Measurements from ENCODE around the gene ST6GALNAC1. TPM values are rescaled to one million over a fixed set of nuclear protein-coding genes. Genes with fewer than 3 reads are reported as not detected.

The ST6GALNAC1 gene
- total RNA-seq, 1 donor from 2014 or later = 4.4 TPM

GRCh38 chr17:76688165-76688622 lies 44.6 kb upstream of the ST6GALNAC1 start:
- no peak for DNase-seq (ENCODE audit: extremely low spot score in 2 of 2)
- Histone ChIP-seq H3K36me3 (no peaks in the 10 kb centered on the region), H3K4me3 (peak overlapping the region in 1 of 2 donors; percentile 18), H3K27ac (peak overlapping the region; percentile 86), H3K4me1 (peaks cover 64% of the 10 kb centered on the region), H3K27me3 (no peaks in the 10 kb centered on the region), H3K9me3 (no peaks in the 10 kb centered on the region)
- no peak for TF ChIP-seq POLR2AphosphoS5 (IDR thresholded peaks at IDR 0.05; ENCODE audit: insufficient read depth in 1 of 2, low read depth in 1 of 2)
- no peak for TF ChIP-seq POLR2A (IDR thresholded peaks at IDR 0.05)
- TF ChIP-seq CTCF (IDR thresholded peaks at IDR 0.05) = no peak
- intact Hi-C loops (cut with DNase I) = no loop called here

GRCh38 chr17:76687298-76688164 lies 44.0 kb upstream of the ST6GALNAC1 start:
- Histone ChIP-seq H3K4me3 (peak overlapping the region in 1 of 2 donors; percentile 18), H3K36me3 (no peaks in the 10 kb centered on the region), H3K9me3 (no peaks in the 10 kb centered on the region), H3K4me1 (peaks cover 65% of the 10 kb centered on the region), H3K27me3 (no peaks in the 10 kb centered on the region), H3K27ac (peak overlapping the region; percentile 86)
- TF ChIP-seq POLR2A (IDR thresholded peaks at IDR 0.05) (no peak), CTCF (IDR thresholded peaks at IDR 0.05) (no peak), POLR2AphosphoS5 (IDR thresholded peaks at IDR 0.05; ENCODE audit: insufficient read depth in 1 of 2, low read depth in 1 of 2) (peak; percentile 69 to 75)
- intact Hi-C loops (cut with DNase I) = no loop called here
- no peak for DNase-seq (ENCODE audit: extremely low spot score in 2 of 2)

GRCh38 chr17:76686538-76687297 lies 43.2 kb upstream of the ST6GALNAC1 start:
- TF ChIP-seq CTCF (IDR thresholded peaks at IDR 0.05) (no peak), POLR2A (IDR thresholded peaks at IDR 0.05) (no peak), POLR2AphosphoS5 (IDR thresholded peaks at IDR 0.05; ENCODE audit: insufficient read depth in 1 of 2, low read depth in 1 of 2) (no peak)
- Histone ChIP-seq H3K27me3 (no peaks in the 10 kb centered on the region), H3K36me3 (no peaks in the 10 kb centered on the region), H3K4me1 (peaks cover 73% of the 10 kb centered on the region), H3K4me3 (no peak overlapping the region), H3K27ac (peak overlapping the region; percentile 86), H3K9me3 (no peaks in the 10 kb centered on the region)
- no peak for DNase-seq (ENCODE audit: extremely low spot score in 2 of 2)
- intact Hi-C loops (cut with DNase I) = no loop called here

GRCh38 chr17:76685846-76686245 lies 42.3 kb upstream of the ST6GALNAC1 start:
- intact Hi-C loops (cut with DNase I) = no loop called here
- no peak for DNase-seq (ENCODE audit: extremely low spot score in 2 of 2)
- Histone ChIP-seq H3K4me1 (peaks cover 77% of the 10 kb centered on the region), H3K9me3 (no peaks in the 10 kb centered on the region), H3K27ac (peak overlapping the region; percentile 86), H3K36me3 (peaks cover 0 to 2% of the 10 kb centered on the region in 2 donors), H3K4me3 (no peak overlapping the region), H3K27me3 (no peaks in the 10 kb centered on the region)
- no peak for TF ChIP-seq POLR2A (IDR thresholded peaks at IDR 0.05)
- TF ChIP-seq CTCF (IDR thresholded peaks at IDR 0.05) = no peak
- no peak for TF ChIP-seq POLR2AphosphoS5 (IDR thresholded peaks at IDR 0.05; ENCODE audit: insufficient read depth in 1 of 2, low read depth in 1 of 2)

Data from vagina (tissue), 2 donors.